Activated CD4-positive, alpha-beta T cell treated with anti-CD3 and anti-CD28 coated beads for 48 hours (primary cell): Measurements from ENCODE around the gene RCOR1.

Source experiments
- DNase-seq: peaks from one replicate; pipeline ENCODE4 v3.0.0-alpha.2; 2020

RCOR1 gene

GRCh38 chr14:102779574-102780315 is 187.3 kb downstream of the RCOR1 start:
- no peak for DNase-seq
